K562 (cell line): ENCODE results near the gene TRABD2B. TPM values are rescaled to one million over a fixed set of nuclear protein-coding genes. Genes with fewer than 3 reads are reported as not detected.

Experiments used
- ATAC-seq: fragments of 200-7000 bp; cut with Tn5 transposase; 3 replicates; pipeline ENCODE4 v1.9.1; 2020; ENCODE audit warnings: moderate library complexity
- BruUV-seq: library from RNA; stranded (reverse); fragments of 400-500 nt; replicated peaks from 2 replicates; lab custom pipeline; 2021; lab: Mats Ljungman, UMichigan
- CTCF ChIA-PET: fragments of 300-600 bp; formaldehyde crosslinking; extraction: SDS; loops from one replicate; lab custom pipeline; 2021; ENCODE audit warnings: low intra/inter-chr PET ratio; lab: Yijun Ruan, JAX
- POLR2A ChIA-PET: fragments of 300-600, 350-650 bp; sonication (Branson Sonifier 250); formaldehyde crosslinking; extraction: SDS; loops from one replicate; lab custom pipeline; 2021; ENCODE audit warnings: antibody characterized with exemption, inconsistent platforms; lab: Yijun Ruan, JAX
- DNase-seq, 4 experiments: peaks; one replicate each; pipeline versions ENCODE4 v3.0.0 to v3.0.0-alpha.2; 2011 to 2018; ENCODE audit warnings: low spot score in 3 of 4, mixed read lengths in 3 of 4; ENCODE audit errors: extremely low read depth in 1 of 4
- FAIRE-seq: peaks from 2 replicates; lab custom pipeline; 2011; peaks lifted over from hg19 to GRCh38; lab: Jason Lieb, UNC
- H2AFZ ChIP-seq: 2 replicates; pipeline ENCODE4 v1.6.0; 2011; ENCODE audit warnings: low read depth, low read length, control low read depth, inconsistent platforms
- H3K27ac ChIP-seq: fragments of 200-600 bp; 3 replicates; pipeline ENCODE4 v1.8.0; 2011; ENCODE audit warnings: low read depth, mild to moderate bottlenecking, control low read depth, inconsistent platforms, low read length, moderate library complexity, mixed read lengths; ENCODE audit errors: extremely low read depth
- H3K27me3 ChIP-seq, 2 experiments: fragments of 300-600 bp in 1 of 2; 2 replicates in 1 of 2; 3 replicates in 1 of 2; pipeline versions ENCODE4 v1.6.0 to v1.8.0; 2011; ENCODE audit warnings: inconsistent platforms in 2 of 2, low read length in 2 of 2, mild to moderate bottlenecking in 1 of 2, mixed read lengths in 1 of 2, moderate library complexity in 1 of 2; ENCODE audit not compliant: control insufficient read depth in 2 of 2, insufficient read depth in 2 of 2
- H3K36me3 ChIP-seq: fragments of 300-600 bp; 3 replicates; pipeline ENCODE4 v1.8.0; 2011; ENCODE audit warnings: mild to moderate bottlenecking, low read length, inconsistent platforms; ENCODE audit not compliant: control insufficient read depth, insufficient read depth
- H3K4me1 ChIP-seq, 2 experiments: fragments of 200-600 bp in 1 of 2; replicated peaks in 1 of 2; 2 replicates in 1 of 2; 3 replicates in 1 of 2; pipeline versions ENCODE4 v1.5.1 to v1.8.0; 2011; ENCODE audit warnings: inconsistent platforms in 2 of 2, low read length in 2 of 2, mild to moderate bottlenecking in 1 of 2, mixed read lengths in 1 of 2, moderate library complexity in 1 of 2; ENCODE audit not compliant: control insufficient read depth in 2 of 2, insufficient read depth in 2 of 2
- H3K4me2 ChIP-seq: 2 replicates; pipeline ENCODE4 v1.6.1; 2011; ENCODE audit warnings: low read length, control low read depth, inconsistent platforms, mixed read lengths; ENCODE audit not compliant: insufficient read depth
- H3K4me3 ChIP-seq: fragments of 200-600 bp; sonication (generic), shearing (Covaris generic); 2 replicates; pipeline ENCODE4 v1.5.1; 2016; ENCODE audit warnings: control low read depth, inconsistent platforms
- H3K79me2 ChIP-seq: fragments of 200-600 bp; 3 replicates; pipeline ENCODE4 v1.8.0; 2011; ENCODE audit warnings: low read length, inconsistent platforms; ENCODE audit not compliant: control insufficient read depth, insufficient read depth
- H3K9ac ChIP-seq, 2 experiments: 2 replicates each; pipeline versions ENCODE4 v1.6.0 to v1.6.1; 2011; ENCODE audit warnings: low read depth in 2 of 2, low read length in 2 of 2, control low read depth in 1 of 2, inconsistent platforms in 1 of 2, mild to moderate bottlenecking in 1 of 2, mixed read lengths in 1 of 2; ENCODE audit not compliant: insufficient read depth in 1 of 2
- H3K9me1 ChIP-seq: one replicate; pipeline ENCODE4 v1.6.0; 2011; ENCODE audit warnings: inconsistent platforms, mild to moderate bottlenecking, low read length, moderate library complexity; ENCODE audit not compliant: control insufficient read depth, insufficient read depth
- H3K9me3 ChIP-seq: replicated peaks from 2 replicates; pipeline ENCODE4 v1.5.1; 2011; ENCODE audit warnings: low read depth, low read length, inconsistent platforms; ENCODE audit not compliant: control insufficient read depth, insufficient read depth
- H4K20me1 ChIP-seq: replicated peaks from 2 replicates; pipeline ENCODE4 v1.6.1; 2011; ENCODE audit warnings: low read length, inconsistent platforms, mixed read lengths; ENCODE audit not compliant: control insufficient read depth, insufficient read depth
- FOS ChIP-seq: IDR thresholded peaks from 3 replicates; pipeline ENCODE4 v1.6.1; 2011; ENCODE audit not compliant: insufficient read length; ENCODE audit errors: extremely low read depth
- FUS ChIP-seq: fragments of 200-400 bp; formaldehyde crosslinking; optimal IDR thresholded peaks from 2 replicates; pipeline ENCODE3; 2017; ENCODE audit warnings: low read depth, low read length
- GABPB1 ChIP-seq: sonication (generic); formaldehyde crosslinking; IDR thresholded peaks from 2 replicates; pipeline ENCODE4 v1.8.0; 2022; ENCODE audit warnings: mild to moderate bottlenecking, missing genetic modification reagents
- HMBOX1 ChIP-seq: sonication (generic); IDR thresholded peaks from 2 replicates; pipeline ENCODE4 v1.6.1; 2016
- MAZ ChIP-seq, 2 experiments: fragments of 450-650 bp in 1 of 2; sonication (generic) in 1 of 2; formaldehyde crosslinking; IDR thresholded peaks in 1 of 2; conservative IDR thresholded peaks in 1 of 2; 2 replicates each; pipeline versions ENCODE4 v1.4.0 to v1.5.0; 2020; ENCODE audit warnings: mild to moderate bottlenecking in 1 of 2, missing genetic modification reagents in 1 of 2
- NR4A1 ChIP-seq, 2 experiments: fragments of 250-450 bp in 1 of 2; fragments of 450-650 bp in 1 of 2; sonication (Bioruptor Pico) in 1 of 2; IDR thresholded peaks; 2 replicates each; pipeline versions ENCODE4 v1.4.0 to v1.6.1; 2016 to 2020; ENCODE audit warnings: mild to moderate bottlenecking in 2 of 2, missing compliant biosample characterization in 1 of 2, missing genetic modification characterization in 1 of 2, moderate library complexity in 1 of 2
- RBM34 ChIP-seq: fragments of 200-400 bp; formaldehyde crosslinking; IDR thresholded peaks from 2 replicates; pipeline ENCODE4 v1.6.1; 2018; ENCODE audit warnings: low read length, borderline replicate concordance; ENCODE audit not compliant: insufficient read depth
- SAFB2 ChIP-seq: fragments of 200-400 bp; formaldehyde crosslinking; IDR thresholded peaks from 2 replicates; pipeline ENCODE4 v1.6.1; 2018; ENCODE audit warnings: borderline replicate concordance, low read length, low read depth, moderate library complexity; ENCODE audit not compliant: severe bottlenecking
- SNRNP70 ChIP-seq: fragments of 200-400 bp; formaldehyde crosslinking; optimal IDR thresholded peaks from 2 replicates; pipeline ENCODE3; 2017; ENCODE audit warnings: low read depth, low read length
- TOE1 ChIP-seq, 2 experiments: fragments of 450-650 bp in 1 of 2; sonication (generic) in 1 of 2; formaldehyde crosslinking in 1 of 2; IDR thresholded peaks; 2 replicates each; pipeline versions ENCODE4 v1.7.1 to v1.8.0; 2016 to 2022; ENCODE audit warnings: borderline replicate concordance in 2 of 2, mild to moderate bottlenecking in 2 of 2, antibody characterized with exemption in 1 of 2, inconsistent platforms in 1 of 2, low read depth in 1 of 2, missing genetic modification reagents in 1 of 2, moderate library complexity in 1 of 2
- TRIM25 ChIP-seq: fragments of 450-650 bp; IDR thresholded peaks from 2 replicates; pipeline ENCODE4 v1.7.0; 2016; ENCODE audit warnings: borderline replicate concordance
- USF2 ChIP-seq: sonication (generic); formaldehyde crosslinking; IDR thresholded peaks from 2 replicates; pipeline ENCODE4 v1.5.0; 2020; ENCODE audit warnings: missing genetic modification reagents
- ZNF395 ChIP-seq: fragments of 200-800 bp; sonication (Bioruptor generic); IDR thresholded peaks from 2 replicates; pipeline ENCODE4 v1.6.1; 2017; ENCODE audit warnings: missing genetic modification characterization, missing compliant biosample characterization
- ZNF583 ChIP-seq: fragments of 250-450 bp; sonication (Bioruptor Pico); IDR thresholded peaks from 2 replicates; pipeline ENCODE4 v1.4.0; 2020
- WGBS: fragments of 100-300 bp; shearing (Covaris generic); methylation state at CpG from one replicate; pipeline ENCODE4 v1.1.6; 2016; ENCODE audit warnings: low coverage, mixed read lengths; ENCODE audit not compliant: insufficient coverage; ENCODE audit errors: missing lambda C conversion rate; 5-methylcytosine and 5-hydroxymethylcytosine counted together
- in situ Hi-C: fragments of 300-500 bp; cut with MboI; formaldehyde crosslinking; loops from 4 replicates; pipeline ENCODE4 v1.15.0; 2018; ENCODE audit warnings: inconsistent platforms, mixed read lengths
- intact Hi-C: fragments of 100-400 bp; cut with micrococcal nuclease; formaldehyde crosslinking; loops from 2 replicates; pipeline ENCODE4 v1.14.2; 2022
- polyA plus RNA-seq, 8 experiments: library from polyadenylated mRNA; depleted of rRNA in 4 of 8; stranded (reverse) in 5 of 8; unstranded in 3 of 8; fragments of >200 nt; fragmentation: Nextera tagmentation in 2 of 8; fragmentation: Illumina TruSeq in 1 of 8; extraction: Ambion mirVana in 2 of 8; extraction: Trizol in 1 of 8; gene quantifications; 2 replicates each; pipeline versions ENCODE4 v1.2.1 to v1.2.3, GENCODE V29; 2011 to 2014; ENCODE audit warnings: inconsistent platforms in 1 of 8, missing spikeins in 1 of 8
- total RNA-seq, 7 experiments: library from RNA; depleted of rRNA in 6 of 7; stranded (reverse); fragments of >200 nt in 6 of 7; fragmentation: Illumina TruSeq in 2 of 7; extraction: Trizol in 2 of 7; gene quantifications; 2 replicates each; pipeline versions ENCODE4 v1.2.1 to v1.2.3, GENCODE V29; 2011 to 2021; ENCODE audit warnings: low replicate concordance in 1 of 7
- TF ChIP-seq, protein P1 (sequence below): IDR thresholded peaks from 2 replicates; pipeline ENCODE4 v1.6.1; 2016; ENCODE audit warnings: missing genetic modification characterization, missing compliant biosample characterization

TRABD2B gene
- total and polyA plus RNA-seq, 9 of the 15 experiments (the other 6 are each of a cell fraction or from before 2014, with no cell fraction given) = not detected

DNA sequence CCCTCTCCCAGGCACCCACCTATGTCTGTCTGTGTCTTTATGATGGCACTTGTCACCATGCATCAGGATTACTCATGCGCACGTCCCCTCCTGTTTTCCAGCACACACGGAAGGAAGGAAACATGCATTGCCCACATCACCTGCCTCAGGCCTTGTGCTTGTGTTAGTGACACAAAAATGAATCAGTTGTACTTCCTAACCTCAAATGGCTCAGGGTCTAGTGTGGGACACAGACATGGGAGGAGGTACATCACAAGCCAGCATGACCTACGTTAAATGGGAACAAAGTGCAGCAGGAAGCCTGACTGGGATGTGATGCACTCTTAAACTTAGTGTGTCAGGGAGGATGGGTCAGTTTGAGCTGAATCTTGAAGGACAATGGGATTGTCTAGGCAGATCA, 126.7 kb downstream of the TRABD2B start:
- intact Hi-C loops (no loop called here), in situ Hi-C loops (no loop called here)
- no peak for ATAC-seq
- Histone ChIP-seq H3K9ac (no peak overlapping the region), H3K27me3 (peaks cover 2 to 26% of the 10 kb centered on the region in 2 experiments; a peak in 2 of 5 replicates), H3K27ac (no peak overlapping the region), H3K9me1 (no peaks in the 10 kb centered on the region), H3K4me2 (no peak overlapping the region), H3K4me3 (no peak overlapping the region), H3K36me3 (no peaks in the 10 kb centered on the region), H3K9me3 (no peaks in the 10 kb centered on the region), H3K79me2 (no peaks in the 10 kb centered on the region), H3K4me1 (no peaks in the 10 kb centered on the region), H4K20me1 (0 out of 2 replicates have a peak, but pooled peaks cover 9% of the 10 kb centered on the region), H2AFZ (no peak overlapping the region)
- no peak for FAIRE-seq
- CTCF ChIA-PET = no interaction called here
- BruUV-seq = no TSS peak
- no peak for DNase-seq
- 0% methylated on average over 4 of the region's 4 CpGs for WGBS
- POLR2A ChIA-PET = interaction anchor here (0.9 kb wide), 1 partner anchor 11 kb away, joined by 3 read pairs; no protein-coding TSS in a partner anchor
- TF ChIP-seq ZNF395 (no peak), RBM34 (no peak), ZNF583 (CRISPR knock-in tag) (no peak), MAZ (CRISPR knock-in tag; conservative IDR thresholded peaks at IDR 0.05 in 1 of 2, IDR thresholded peaks at IDR 0.05 in 1 of 2) (no peak), FOS (no peak), TRIM25 (no peak), SNRNP70 (no peak), SAFB2 (no peak), USF2 (CRISPR knock-in tag) (no peak), GABPB1 (CRISPR knock-in tag) (no peak), FUS (no peak), HMBOX1 (no peak), NR4A1 (CRISPR knock-in tag; IDR thresholded peaks at IDR 0.05) (no peak), NR4A1 (tag; IDR thresholded peaks at IDR 0.05) (no peak), TOE1 (IDR thresholded peaks at IDR 0.05; ENCODE audit: borderline replicate concordance) (no peak), TOE1 (CRISPR knock-in tag; IDR thresholded peaks at IDR 0.05; ENCODE audit: borderline replicate concordance, low read depth) (no peak)
- TF ChIP-seq, protein P1, sequence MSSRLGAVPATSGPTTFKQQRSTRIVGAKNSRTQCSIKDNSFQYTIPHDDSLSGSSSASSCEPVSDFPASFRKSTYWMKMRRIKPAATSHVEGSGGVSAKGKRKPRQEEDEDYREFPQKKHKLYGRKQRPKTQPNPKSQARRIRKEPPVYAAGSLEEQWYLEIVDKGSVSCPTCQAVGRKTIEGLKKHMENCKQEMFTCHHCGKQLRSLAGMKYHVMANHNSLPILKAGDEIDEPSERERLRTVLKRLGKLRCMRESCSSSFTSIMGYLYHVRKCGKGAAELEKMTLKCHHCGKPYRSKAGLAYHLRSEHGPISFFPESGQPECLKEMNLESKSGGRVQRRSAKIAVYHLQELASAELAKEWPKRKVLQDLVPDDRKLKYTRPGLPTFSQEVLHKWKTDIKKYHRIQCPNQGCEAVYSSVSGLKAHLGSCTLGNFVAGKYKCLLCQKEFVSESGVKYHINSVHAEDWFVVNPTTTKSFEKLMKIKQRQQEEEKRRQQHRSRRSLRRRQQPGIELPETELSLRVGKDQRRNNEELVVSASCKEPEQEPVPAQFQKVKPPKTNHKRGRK (tag) = no peak
